Pancreas (tissue), 10 donors: ENCODE data around the gene CACFD1. TPM values are rescaled to one million over a fixed set of nuclear protein-coding genes. Genes with fewer than 3 reads are reported as not detected.

Experiments
- ATAC-seq, 4 donors: fragments of 200-7000 bp; cut with Tn5 transposase; one replicate each; pipeline versions ENCODE4 v1.8.0 to v1.9.1; 2020; ENCODE audit warnings: mild to moderate bottlenecking in 4 of 4, moderate library complexity in 4 of 4
- DNase-seq, 6 donors: peaks; one replicate each; pipeline ENCODE4 v3.0.0-alpha.2; 2020
- FAIRE-seq: peaks from 2 replicates; lab custom pipeline; 2012; peaks lifted over from hg19 to GRCh38; lab: Jason Lieb, UNC
- H3K27ac ChIP-seq, 4 donors: fragments of 200-600 bp; sonication (generic); 1 replicate in 3 of 4; 2 replicates in 1 of 4; pipeline versions ENCODE4 v1.5.0 to v1.8.0; 2020
- H3K27me3 ChIP-seq, 4 donors: fragments of 200-600 bp; one replicate each; pipeline ENCODE4 v1.8.0; 2021
- H3K36me3 ChIP-seq, 3 donors: fragments of 200-600 bp; sonication (generic) in 1 of 3; one replicate each; pipeline versions ENCODE4 v1.5.0 to v1.8.0; 2020 to 2021
- H3K4me1 ChIP-seq, 3 donors: fragments of 200-600 bp; one replicate each; pipeline ENCODE4 v1.8.0; 2021
- H3K4me3 ChIP-seq, 4 donors: fragments of 200-600 bp; sonication (generic) in 2 of 4; one replicate each; pipeline versions ENCODE4 v1.5.0 to v1.8.0; 2020 to 2021
- H3K9me3 ChIP-seq, 4 donors: fragments of 200-600 bp; one replicate each; pipeline ENCODE4 v1.8.0; 2021
- CTCF ChIP-seq, 4 donors: fragments of 200-600 bp; sonication (generic) in 3 of 4; IDR thresholded peaks; one replicate each; pipeline versions ENCODE4 v1.5.0 to v1.8.0; 2021; ENCODE audit warnings: antibody characterized with exemption in 4 of 4
- WGBS, 2 donors: extraction: QIAGEN DNeasy Blood & Tissue Kit; methylation state at CpG; one replicate each; pipeline ENCODE4 v1.1.7; 2013; 5-methylcytosine and 5-hydroxymethylcytosine counted together
- intact Hi-C, 3 donors: fragments of 100-400 bp; cut with DNase I; formaldehyde crosslinking; loops; one replicate each; pipeline versions ENCODE4 v1.11.1 to v1.14.2; 2022
- polyA plus RNA-seq, 2 donors: library from polyadenylated mRNA; stranded (reverse); fragments of 200-250 nt; gene quantifications; one replicate each; pipeline ENCODE4 v1.2.3, GENCODE V29; 2013
- total RNA-seq, 6 donors: library from RNA; stranded (reverse); fragmentation: NEBNext Ultra II Directional in 4 of 6; extraction: Animal tissue kit (Norgen Biotek cat#: 25700) in 4 of 6; gene quantifications; one replicate each; pipeline versions ENCODE4 v1.2.1 to v1.2.4, GENCODE V29; 2021 to 2023
- donor health status: healthy with polysubstance abuse.
- donor health status: DM: no; HTN: no; CAD: no; lungs with moderate emphysema.
- donor health status: DM: no; HTN: no; CAD: no.
- donor health status: control.
- donor health status: control.
- donor health status: Bipolar disorder and iron deficiency.
- donor health status: DM: yes; HTN: yes; CAD: no.
- donor health status: DM: no; HTN: no; CAD: no.
- donor health status: DM: no; HTN: no; CAD: no.
- donor health status: DM: yes; HTN: yes; CAD: no.

CACFD1 gene
- total and polyA plus RNA-seq, 8 donors, result 15.6 to 26.2 (median 19.0) TPM

DNA sequence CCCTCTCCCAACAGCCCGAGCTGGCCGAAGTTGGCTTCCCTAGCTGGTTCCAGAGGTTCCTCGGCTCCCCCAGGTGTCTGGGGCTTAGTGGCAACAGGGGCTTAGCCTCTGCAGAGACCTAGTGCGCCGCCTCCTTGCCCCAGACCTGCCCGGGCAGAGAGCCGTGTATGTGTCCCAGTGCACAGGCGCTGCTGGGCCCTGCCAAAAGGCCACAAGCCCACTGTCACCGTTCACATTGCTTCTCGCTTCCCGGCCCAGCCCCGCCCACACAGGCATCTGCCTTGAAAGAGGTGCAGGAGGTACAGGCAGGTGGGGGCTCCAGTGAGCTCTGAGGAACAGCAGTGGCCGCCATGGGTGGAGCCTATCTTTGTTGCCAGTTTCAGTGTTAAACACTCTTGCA is 2.5 kb upstream of the CACFD1 start:
- ATAC-seq (no peak), FAIRE-seq (no peak), DNase-seq (no peak)
- no peaks in the 10 kb centered on the region for H3K36me3 ChIP-seq
- intact Hi-C loops, result no loop called here
- H3K27ac ChIP-seq, result no peak overlapping the region
- H3K9me3 ChIP-seq, result no peaks in the 10 kb centered on the region
- no peak overlapping the region for H3K4me3 ChIP-seq
- TF ChIP-seq CTCF (IDR thresholded peaks at IDR 0.05), result no peak
- H3K4me1 ChIP-seq, result peaks cover 0 to 9% (median 6%) of the 10 kb centered on the region in 3 donors
- H3K27me3 ChIP-seq, result no peaks in the 10 kb centered on the region
- 83% methylated on average over 13 of the region's 13 CpGs for WGBS, 2 donors

DNA sequence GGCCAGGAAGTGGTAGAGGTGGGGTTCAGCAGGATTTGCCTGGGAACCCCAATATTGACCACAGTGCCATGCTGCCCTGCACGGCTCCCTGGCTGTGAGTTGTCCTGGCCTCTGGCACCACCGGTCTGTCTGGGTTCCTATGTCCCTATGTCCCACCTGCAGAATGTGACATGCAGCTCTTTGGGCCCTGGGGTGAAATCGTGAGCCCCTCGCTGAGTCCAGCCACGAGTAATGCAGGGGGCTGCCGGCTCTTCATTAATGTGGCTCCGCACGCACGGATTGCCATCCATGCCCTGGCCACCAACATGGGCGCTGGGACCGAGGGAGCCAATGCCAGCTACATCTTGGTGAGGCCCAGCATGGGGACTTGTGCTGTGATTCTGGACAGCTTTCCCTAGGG is 2.0 kb upstream of the CACFD1 start:
- Histone ChIP-seq H3K27ac (no peak overlapping the region), H3K36me3 (no peaks in the 10 kb centered on the region), H3K4me3 (no peak overlapping the region), H3K27me3 (no peaks in the 10 kb centered on the region), H3K9me3 (no peaks in the 10 kb centered on the region), H3K4me1 (peaks cover 0 to 9% (median 6%) of the 10 kb centered on the region in 3 donors)
- intact Hi-C loops, result no loop called here
- ATAC-seq (no peak), DNase-seq (no peak), FAIRE-seq (no peak)
- WGBS, 2 donors, result 88 to 96% methylated on average over 11 of the region's 11 CpGs
- no peak for TF ChIP-seq CTCF (IDR thresholded peaks at IDR 0.05)

DNA sequence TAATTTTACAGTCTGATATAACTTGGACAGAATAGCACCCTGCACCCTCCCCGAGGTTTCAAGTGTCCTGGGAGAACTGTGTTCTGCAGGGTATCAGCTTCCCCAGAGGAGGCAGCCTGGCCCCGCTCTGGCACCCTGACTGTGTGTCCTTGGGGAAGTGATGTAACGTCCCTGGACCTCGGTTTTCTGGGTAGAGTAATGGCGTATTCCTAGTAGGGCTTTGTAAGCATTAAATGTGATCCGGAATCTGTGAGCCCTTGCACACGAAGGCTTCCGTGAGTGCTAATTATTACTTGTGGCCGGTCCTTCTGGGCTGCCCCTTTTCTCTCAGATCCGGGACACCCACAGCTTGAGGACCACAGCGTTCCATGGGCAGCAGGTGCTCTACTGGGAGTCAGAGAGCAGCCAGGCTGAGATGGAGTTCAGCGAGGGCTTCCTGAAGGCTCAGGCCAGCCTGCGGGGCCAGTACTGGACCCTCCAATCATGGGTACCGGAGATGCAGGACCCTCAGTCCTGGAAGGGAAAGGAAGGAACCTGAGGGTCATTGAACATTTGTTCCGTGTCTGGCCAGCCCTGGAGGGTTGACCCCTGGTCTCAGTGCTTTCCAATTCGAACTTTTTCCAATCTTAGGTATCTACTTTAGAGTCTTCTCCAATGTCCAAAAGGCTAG is 1.0 kb upstream of the CACFD1 start:
- H3K27ac ChIP-seq, result peak overlapping the region in 2 of 4 donors; percentile 95
- no peak for TF ChIP-seq CTCF (IDR thresholded peaks at IDR 0.05)
- no peak for FAIRE-seq
- peaks cover 0 to 9% (median 6%) of the 10 kb centered on the region in 3 donors for H3K4me1 ChIP-seq
- H3K36me3 ChIP-seq, result no peaks in the 10 kb centered on the region
- no peak for DNase-seq
- intact Hi-C loops, result no loop called here
- 55 to 61% methylated on average over 16 of the region's 16 CpGs for WGBS, 2 donors
- no peaks in the 10 kb centered on the region for H3K27me3 ChIP-seq
- H3K4me3 ChIP-seq, result peak overlapping the region in 2 of 4 donors; percentile 79 to 82
- no peaks in the 10 kb centered on the region for H3K9me3 ChIP-seq
- ATAC-seq, result no peak

DNA sequence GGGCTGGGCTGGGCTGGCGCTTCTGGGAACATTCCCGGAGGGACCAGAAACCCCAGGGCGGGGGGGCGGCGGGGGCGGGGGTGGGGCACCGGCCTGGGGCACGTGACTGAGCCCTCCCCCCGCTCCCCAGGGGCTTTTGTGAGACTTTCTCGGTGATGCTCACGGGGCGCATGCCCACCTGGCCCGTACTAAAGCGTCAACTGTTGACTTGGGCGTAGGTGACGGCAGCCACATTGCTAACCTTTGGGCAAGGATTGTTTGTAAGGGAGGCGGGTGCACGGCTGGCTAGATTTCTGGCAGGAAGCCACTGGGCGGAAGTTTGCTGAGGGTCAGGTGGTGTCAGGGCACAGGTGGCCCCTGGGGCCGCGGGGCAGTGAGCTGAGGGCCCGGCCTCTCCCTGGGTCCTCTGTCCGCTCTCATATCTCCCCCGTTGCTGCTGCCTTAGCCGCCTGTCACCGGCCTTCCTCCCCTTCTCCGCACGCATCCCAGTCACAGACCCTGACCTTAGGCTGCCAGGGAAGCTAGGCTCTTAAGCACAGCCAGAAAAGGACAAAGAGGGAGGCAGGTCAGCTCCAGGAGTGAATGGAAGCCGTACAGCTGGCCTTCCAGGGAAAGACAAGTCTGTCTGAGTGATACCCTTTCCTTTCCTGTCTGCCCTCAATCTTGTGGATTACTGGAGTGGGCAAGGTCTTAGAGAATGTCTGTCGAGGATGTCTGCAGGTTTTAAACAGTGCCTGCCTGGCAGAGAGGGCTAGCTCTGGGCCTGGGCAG is 812 bp downstream of the CACFD1 start:
- no peaks in the 10 kb centered on the region for H3K27me3 ChIP-seq
- DNase-seq (peak; percentile 83 to 96 (median 90)), ATAC-seq (peak; percentile 38 to 66 (median 55)), FAIRE-seq (no peak)
- H3K9me3 ChIP-seq, result no peaks in the 10 kb centered on the region
- no peaks in the 10 kb centered on the region for H3K36me3 ChIP-seq
- no peak for TF ChIP-seq CTCF (IDR thresholded peaks at IDR 0.05)
- peak overlapping the region; percentile 71 to 82 (median 76) for H3K4me3 ChIP-seq
- peaks cover 0 to 9% (median 6%) of the 10 kb centered on the region in 3 donors for H3K4me1 ChIP-seq
- intact Hi-C loops, result no loop called here
- WGBS, 2 donors, result 6 to 8% methylated on average over 21 to 30 of the region's 30 CpGs
- peak overlapping the region; percentile 95 to 98 (median 96) for H3K27ac ChIP-seq
